HCT116 (cell line): ENCODE results near the gene MED27. TPM values are rescaled to one million over a fixed set of nuclear protein-coding genes. Genes with fewer than 3 reads are reported as not detected.

Experiments used
- ATAC-seq: fragments of 200-7000 bp; cut with Tn5 transposase; 2 replicates; pipeline ENCODE4 v1.9.1; 2020; ENCODE audit warnings: mild to moderate bottlenecking, moderate library complexity
- BruUV-seq: library from RNA; stranded (reverse); fragments of 400-500 nt; replicated peaks from 2 replicates; lab custom pipeline; 2021; lab: Mats Ljungman, UMichigan
- CTCF ChIA-PET: fragments of 300-600 bp; sonication (Branson Sonifier 250); formaldehyde crosslinking; loops from one replicate; lab custom pipeline; 2021; ENCODE audit warnings: antibody characterized with exemption; lab: Charles Lee
- POLR2A ChIA-PET: fragments of 300-600, 350-600 bp; sonication (Branson Sonifier 250); formaldehyde crosslinking; loops from one replicate; lab custom pipeline; 2021; ENCODE audit warnings: antibody characterized with exemption; lab: Charles Lee
- RAD21 ChIA-PET, 2 experiments: fragments of 300-600 bp; sonication (Branson Sonifier 250); formaldehyde crosslinking; loops; one replicate each; lab custom pipeline; 2023; ENCODE audit warnings: low total read pairs in 2 of 2; ENCODE audit not compliant: uncharacterized antibody in 2 of 2, unreplicated experiment in 2 of 2, low non-redundant PET in 1 of 2; lab: Charles Lee
- DNase-seq: peaks from one replicate; pipeline ENCODE4 v3.0.0-alpha.2; 2010; ENCODE audit warnings: low read depth, low spot score
- H2AFZ ChIP-seq: fragments of 200-600 bp; shearing (Covaris generic), sonication (generic); 2 replicates; pipeline ENCODE4 v1.6.1; 2017; ENCODE audit warnings: low read depth, mixed run types, mixed read lengths, antibody characterized with exemption, low read length; ENCODE audit not compliant: poor library complexity, severe bottlenecking
- H3K27ac ChIP-seq: 2 replicates; pipeline ENCODE4 v1.5.1; 2012; ENCODE audit warnings: low read depth, low read length
- H3K27me3 ChIP-seq: fragments of 200-600 bp; sonication (generic); 2 replicates; pipeline ENCODE4 v1.6.1; 2016; ENCODE audit warnings: mixed run types, low read length, mixed read lengths; ENCODE audit not compliant: insufficient read depth
- H3K36me3 ChIP-seq, 2 experiments: fragments of 200-500 bp in 1 of 2; fragments of 200-600 bp in 1 of 2; sonication (Bioruptor generic) in 1 of 2; sonication (generic) in 1 of 2; 2 replicates each; pipeline versions ENCODE4 v1.5.1 to v1.6.1; 2014 to 2016; ENCODE audit warnings: low read length in 2 of 2, inconsistent platforms in 1 of 2, mixed read lengths in 1 of 2, mixed run types in 1 of 2; ENCODE audit not compliant: insufficient read depth in 2 of 2, control insufficient read depth in 1 of 2
- H3K4me1 ChIP-seq, 2 experiments: fragments of 200-600 bp in 1 of 2; sonication (generic) in 1 of 2; 2 replicates each; pipeline versions ENCODE4 v1.5.1 to v1.6.1; 2012 to 2017; ENCODE audit warnings: low read length in 2 of 2, inconsistent platforms in 1 of 2, mild to moderate bottlenecking in 1 of 2, mixed read lengths in 1 of 2, mixed run types in 1 of 2, moderate library complexity in 1 of 2; ENCODE audit not compliant: insufficient read depth in 2 of 2, control insufficient read depth in 1 of 2
- H3K4me2 ChIP-seq: fragments of 200-600 bp; sonication (generic); 2 replicates; pipeline ENCODE4 v1.6.1; 2017; ENCODE audit warnings: mixed run types, low read length, mixed read lengths
- H3K4me3 ChIP-seq, 2 experiments: fragments of 200-600 bp in 1 of 2; sonication (generic) in 1 of 2; replicated peaks in 1 of 2; 2 replicates each; pipeline ENCODE4 v1.5.1; 2011 to 2016; ENCODE audit warnings: low read length in 2 of 2, control low read depth in 1 of 2, low read depth in 1 of 2, mild to moderate bottlenecking in 1 of 2, mixed read lengths in 1 of 2, mixed run types in 1 of 2
- H3K79me2 ChIP-seq: fragments of 200-600 bp; sonication (generic); 2 replicates; pipeline ENCODE4 v1.6.1; 2017; ENCODE audit warnings: mild to moderate bottlenecking, mixed run types, low read length, moderate library complexity, mixed read lengths; ENCODE audit not compliant: insufficient read depth
- H3K9ac ChIP-seq: fragments of 200-600 bp; sonication (generic); 2 replicates; pipeline ENCODE4 v1.6.1; 2016; ENCODE audit warnings: low read length, mixed read lengths
- H3K9me2 ChIP-seq: fragments of 200-600 bp; sonication (generic), shearing (Covaris generic); 2 replicates; pipeline ENCODE4 v1.6.1; 2017; ENCODE audit warnings: mixed run types, mild to moderate bottlenecking, moderate library complexity; ENCODE audit not compliant: insufficient read depth
- H3K9me3 ChIP-seq, 2 experiments: fragments of 200-500 bp in 1 of 2; fragments of 200-600 bp in 1 of 2; sonication (Bioruptor generic) in 1 of 2; sonication (generic) in 1 of 2; 2 replicates each; pipeline ENCODE4 v1.6.1; 2014 to 2017; ENCODE audit warnings: low read length in 2 of 2, mixed read lengths in 2 of 2, inconsistent platforms in 1 of 2, low read depth in 1 of 2, mild to moderate bottlenecking in 1 of 2, mixed run types in 1 of 2, moderate library complexity in 1 of 2; ENCODE audit not compliant: control insufficient read depth in 1 of 2, insufficient read depth in 1 of 2
- H4K20me1 ChIP-seq: fragments of 200-600 bp; sonication (generic), shearing (Covaris generic); 2 replicates; pipeline ENCODE4 v1.6.1; 2017; ENCODE audit warnings: mixed run types, mild to moderate bottlenecking, moderate library complexity; ENCODE audit not compliant: insufficient read depth
- CBX3 ChIP-seq: IDR thresholded peaks from 2 replicates; pipeline ENCODE4 v1.6.1; 2012; ENCODE audit warnings: low read depth
- CEBPB ChIP-seq: IDR thresholded peaks from 2 replicates; pipeline ENCODE4 v1.6.1; 2012; ENCODE audit warnings: low read depth
- EGR1 ChIP-seq: IDR thresholded peaks from 2 replicates; pipeline ENCODE4 v1.6.1; 2012; ENCODE audit warnings: low read depth
- MAX ChIP-seq: IDR thresholded peaks from 2 replicates; pipeline ENCODE4 v1.6.1; 2012
- POLR2A ChIP-seq: IDR thresholded peaks from 2 replicates; pipeline ENCODE4 v1.7.0; 2011; ENCODE audit warnings: borderline replicate concordance; ENCODE audit not compliant: insufficient read depth, insufficient read length; ENCODE audit errors: extremely low read depth
- POLR2AphosphoS5 ChIP-seq: IDR thresholded peaks from 2 replicates; pipeline ENCODE4 v1.6.1; 2011; ENCODE audit warnings: mild to moderate bottlenecking, low read depth, low read length, moderate library complexity
- SP1 ChIP-seq: IDR thresholded peaks from 2 replicates; pipeline ENCODE4 v1.6.1; 2012; ENCODE audit warnings: low read depth
- YY1 ChIP-seq: IDR thresholded peaks from 2 replicates; pipeline ENCODE4 v1.6.1; 2011; ENCODE audit warnings: low read length, low read depth, moderate library complexity, mild to moderate bottlenecking; ENCODE audit not compliant: insufficient replicate concordance; ENCODE audit errors: extremely low read depth
- intact Hi-C: fragments of 100-400 bp; cut with micrococcal nuclease; formaldehyde crosslinking; loops from 2 replicates; pipeline ENCODE4 v1.10.0; 2022
- total RNA-seq: library from RNA; stranded (reverse); gene quantifications from one replicate; pipeline ENCODE4 v1.2.1, GENCODE V29; 2021; ENCODE audit not compliant: unreplicated experiment
- TF ChIP-seq, protein P1 (sequence below): IDR thresholded peaks from 2 replicates; pipeline ENCODE4 v1.6.1; 2011; ENCODE audit warnings: mild to moderate bottlenecking, low read length, moderate library complexity; ENCODE audit not compliant: insufficient replicate concordance; ENCODE audit errors: extremely low read depth

The MED27 gene
- total RNA-seq, 1 experiment from 2014 or later, result 26.9 TPM

- Histone ChIP-seq H3K27me3 (no peaks in the 10 kb centered on the region), H3K9me3 (no peaks in the 10 kb centered on the region), H3K4me3 (no peak overlapping the region), H3K9me2 (no peaks in the 10 kb centered on the region), H3K27ac (no peak overlapping the region), H2AFZ (no peak overlapping the region), H3K36me3 (no peaks in the 10 kb centered on the region), H3K4me1 (peaks cover 6 to 8% of the 10 kb centered on the region in 2 experiments; a peak in 3 of 4 replicates), H4K20me1 (no peaks in the 10 kb centered on the region), H3K4me2 (no peak overlapping the region), H3K9ac (no peak overlapping the region), H3K79me2 (peaks cover 37% of the 10 kb centered on the region)
- ChIA-PET RAD21 (no interaction called here), POLR2A (no interaction called here), CTCF (no interaction called here)
- no TSS peak for BruUV-seq
- no peak for TF ChIP-seq YY1
- TF ChIP-seq, protein P1, sequence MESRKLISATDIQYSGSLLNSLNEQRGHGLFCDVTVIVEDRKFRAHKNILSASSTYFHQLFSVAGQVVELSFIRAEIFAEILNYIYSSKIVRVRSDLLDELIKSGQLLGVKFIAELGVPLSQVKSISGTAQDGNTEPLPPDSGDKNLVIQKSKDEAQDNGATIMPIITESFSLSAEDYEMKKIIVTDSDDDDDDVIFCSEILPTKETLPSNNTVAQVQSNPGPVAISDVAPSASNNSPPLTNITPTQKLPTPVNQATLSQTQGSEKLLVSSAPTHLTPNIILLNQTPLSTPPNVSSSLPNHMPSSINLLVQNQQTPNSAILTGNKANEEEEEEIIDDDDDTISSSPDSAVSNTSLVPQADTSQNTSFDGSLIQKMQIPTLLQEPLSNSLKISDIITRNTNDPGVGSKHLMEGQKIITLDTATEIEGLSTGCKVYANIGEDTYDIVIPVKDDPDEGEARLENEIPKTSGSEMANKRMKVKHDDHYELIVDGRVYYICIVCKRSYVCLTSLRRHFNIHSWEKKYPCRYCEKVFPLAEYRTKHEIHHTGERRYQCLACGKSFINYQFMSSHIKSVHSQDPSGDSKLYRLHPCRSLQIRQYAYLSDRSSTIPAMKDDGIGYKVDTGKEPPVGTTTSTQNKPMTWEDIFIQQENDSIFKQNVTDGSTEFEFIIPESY, result no peak
- no peak for ATAC-seq
- no peak for DNase-seq
- intact Hi-C loops, result no loop called here
Measured at GRCh38 chr9:132025766-132026165, 53.9 kb downstream of the MED27 start.

- H4K20me1 ChIP-seq, result no peaks in the 10 kb centered on the region
- no peak overlapping the region for H3K4me3 ChIP-seq
- POLR2A ChIA-PET, result no interaction called here
- intact Hi-C loops, result no loop called here
- no peak overlapping the region for H3K27ac ChIP-seq
- H3K36me3 ChIP-seq, result no peaks in the 10 kb centered on the region
- H3K9me3 ChIP-seq, result no peaks in the 10 kb centered on the region
- no peak overlapping the region for H3K4me2 ChIP-seq
- no peak for TF ChIP-seq POLR2AphosphoS5
- no peak for TF ChIP-seq CBX3
- no peak for TF ChIP-seq SP1
- no peak for TF ChIP-seq MAX
- TF ChIP-seq CEBPB, result no peak
- TF ChIP-seq EGR1, result no peak
- TF ChIP-seq POLR2A, result no peak
- DNase-seq (no peak), ATAC-seq (no peak)
- no peaks in the 10 kb centered on the region for H3K27me3 ChIP-seq
- H3K79me2 ChIP-seq, result peaks cover 46% of the 10 kb centered on the region
- H2AFZ ChIP-seq, result no peak overlapping the region
- BruUV-seq, result no TSS peak
- no peak overlapping the region for H3K9ac ChIP-seq
- RAD21 ChIA-PET, result no interaction called here
- H3K9me2 ChIP-seq, result no peaks in the 10 kb centered on the region
- CTCF ChIA-PET, result no interaction called here
- peaks cover 6 to 8% of the 10 kb centered on the region in 2 experiments; a peak in 3 of 4 replicates for H3K4me1 ChIP-seq
Measured at GRCh38 chr9:132024589-132024988, 55.1 kb downstream of the MED27 start.
